Activated CD4-positive, alpha-beta T cell treated with anti-CD3 and anti-CD28 coated beads for 1 hour (primary cell): ENCODE measurements around the gene LIG1.

Experiments
- DNase-seq: peaks from one replicate; pipeline ENCODE4 v3.0.0-alpha.2; 2020

Gene LIG1

DNA sequence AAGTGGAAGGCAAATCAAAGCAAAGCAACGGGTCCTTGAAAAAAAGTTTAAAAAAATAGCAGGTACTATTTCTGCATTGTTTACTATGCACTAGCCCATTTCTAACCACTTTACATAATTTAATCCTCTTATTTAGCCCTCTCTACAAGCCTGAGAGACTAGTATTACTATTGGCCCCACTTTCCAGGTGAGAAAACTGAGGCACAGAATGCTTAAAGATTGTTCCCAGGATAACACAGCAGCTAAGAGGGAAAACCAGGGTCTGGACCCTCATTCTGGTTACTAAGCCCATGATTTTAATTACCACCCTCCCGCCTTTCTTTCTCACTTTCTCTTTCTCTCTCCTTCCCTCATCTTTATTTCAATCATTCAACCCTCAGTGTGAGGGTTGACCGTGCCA, 6.1 kb upstream of the LIG1 start:
- DNase-seq = no peak

DNA sequence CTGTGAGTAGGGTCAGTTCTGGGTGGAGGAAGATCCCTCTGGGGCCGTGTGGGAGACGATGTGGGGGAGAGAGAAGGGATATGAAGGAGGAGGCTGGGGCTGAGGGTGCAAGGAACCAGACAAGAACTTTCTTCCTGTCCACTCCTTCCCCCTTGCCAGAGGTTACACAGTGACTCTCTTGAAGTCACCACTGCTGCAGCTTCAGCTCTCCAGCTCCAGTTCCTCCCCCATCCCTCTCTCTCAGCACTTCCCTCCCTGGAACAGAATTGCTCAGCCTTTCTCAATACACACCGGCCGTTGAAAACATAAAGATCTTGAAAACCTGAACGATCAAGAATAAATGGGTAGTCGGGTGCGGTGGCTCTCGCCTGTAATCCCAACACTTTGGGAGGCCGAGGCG, 5.4 kb upstream of the LIG1 start:
- no peak for DNase-seq

DNA sequence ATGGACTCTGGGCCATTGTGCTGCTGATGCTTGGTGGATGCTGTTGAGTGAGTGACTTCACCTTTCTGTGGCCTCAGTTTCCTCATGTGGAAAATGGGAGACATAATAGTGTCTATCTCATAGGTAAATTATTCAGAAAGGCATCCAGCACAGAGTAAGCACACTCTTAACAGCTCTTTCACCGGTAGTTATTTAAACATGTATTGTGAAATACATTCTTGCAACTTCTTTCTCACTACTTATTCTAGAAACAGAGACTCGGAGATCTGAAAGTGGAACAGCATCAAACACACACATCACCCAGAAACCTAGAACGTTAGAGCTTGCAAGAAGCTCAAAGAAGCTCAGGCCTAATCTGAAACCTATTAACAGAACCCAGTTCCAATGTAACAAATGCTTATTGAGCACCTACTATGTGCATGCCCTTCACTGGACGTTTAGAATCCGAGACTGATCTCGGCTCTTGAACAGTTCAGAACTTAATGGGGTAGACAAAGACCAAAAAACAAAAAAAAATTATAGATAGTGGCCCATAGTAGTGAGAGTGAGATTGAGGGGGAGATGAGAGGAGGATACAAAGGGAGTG, 4.4 kb upstream of the LIG1 start:
- no peak for DNase-seq

DNA sequence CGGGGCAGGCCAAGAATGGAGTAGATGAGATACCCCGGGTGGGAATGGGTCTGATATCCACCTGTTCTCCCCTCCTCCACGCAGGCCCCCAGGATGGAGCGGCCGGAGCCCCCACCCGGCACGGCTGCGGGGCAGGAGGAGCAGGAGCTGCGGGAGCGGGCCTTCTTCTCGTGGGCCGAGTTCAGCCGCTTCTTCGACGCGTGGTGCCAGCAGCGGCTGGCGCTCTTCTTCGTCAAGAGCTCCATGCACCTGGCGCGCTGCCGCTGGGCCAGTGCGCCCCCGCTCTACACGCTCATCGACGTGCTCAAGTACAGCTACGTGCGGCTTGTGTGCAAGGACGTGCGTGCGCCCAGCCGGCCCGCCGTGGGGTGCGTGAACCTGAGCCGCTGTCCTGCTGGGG, 1.6 kb upstream of the LIG1 start:
- no peak for DNase-seq

DNA sequence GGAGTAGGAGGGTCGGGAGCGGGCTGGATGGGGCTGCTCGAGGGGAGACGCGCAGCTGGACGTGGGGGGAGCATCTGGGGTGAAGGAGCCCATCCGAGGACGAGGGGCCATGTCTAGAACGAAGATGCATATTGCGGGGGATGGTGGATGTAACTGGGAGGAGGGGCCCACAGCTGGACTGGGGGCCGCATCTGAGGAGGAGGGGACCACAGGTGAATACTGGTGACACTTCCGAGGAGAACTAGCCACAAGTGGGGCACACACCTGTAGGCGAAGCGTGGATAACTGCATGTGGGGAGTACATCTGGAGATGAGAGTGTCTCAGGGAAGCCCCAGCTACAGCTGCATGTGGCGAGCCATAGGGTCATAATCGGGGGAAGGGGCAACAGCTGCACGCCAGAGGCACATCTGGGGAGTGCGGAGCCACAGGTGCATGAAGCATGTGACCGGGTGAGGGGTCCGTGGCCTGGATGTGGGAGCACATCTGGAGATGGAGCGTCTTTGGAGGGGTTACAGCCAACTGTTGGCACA, 738 bp upstream of the LIG1 start:
- DNase-seq = no peak

DNA sequence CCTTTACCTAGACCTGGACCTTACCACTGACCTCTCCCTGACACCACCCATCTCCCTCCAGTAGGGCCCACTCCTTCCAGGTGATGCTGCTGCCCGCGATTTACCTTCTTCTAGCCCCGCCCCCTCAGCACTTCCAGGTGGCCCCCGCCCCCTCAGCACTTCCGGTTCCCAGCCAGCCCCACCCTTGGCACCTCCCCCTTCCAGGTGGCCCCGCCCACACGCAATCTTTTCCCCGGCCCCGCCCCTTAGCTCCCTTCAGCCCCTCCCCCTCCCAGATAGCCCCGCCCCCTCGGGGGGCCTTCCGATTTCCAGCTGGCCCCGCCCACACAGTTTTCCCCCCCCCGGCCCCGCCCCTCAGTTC, 586 bp downstream of the LIG1 start:
- DNase-seq = peak; percentile 90

DNA sequence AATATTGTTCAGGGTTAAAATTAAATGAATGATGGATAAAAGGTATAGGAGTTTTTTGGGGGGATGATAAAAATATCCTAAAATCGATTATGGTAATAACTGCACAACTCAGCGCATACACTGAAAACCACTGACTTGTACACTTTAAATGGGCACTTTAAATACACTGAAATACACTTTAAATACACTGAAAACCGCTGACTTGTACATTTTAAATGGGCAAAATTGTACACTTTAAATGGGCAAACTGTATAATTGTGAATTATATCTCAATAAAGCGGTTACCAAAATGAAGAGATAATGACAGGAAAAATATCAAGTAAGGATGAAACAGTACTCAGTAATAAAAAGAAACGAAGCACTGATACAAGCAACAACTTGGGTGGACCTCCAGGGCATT, 1.5 kb downstream of the LIG1 start:
- DNase-seq = no peak

DNA sequence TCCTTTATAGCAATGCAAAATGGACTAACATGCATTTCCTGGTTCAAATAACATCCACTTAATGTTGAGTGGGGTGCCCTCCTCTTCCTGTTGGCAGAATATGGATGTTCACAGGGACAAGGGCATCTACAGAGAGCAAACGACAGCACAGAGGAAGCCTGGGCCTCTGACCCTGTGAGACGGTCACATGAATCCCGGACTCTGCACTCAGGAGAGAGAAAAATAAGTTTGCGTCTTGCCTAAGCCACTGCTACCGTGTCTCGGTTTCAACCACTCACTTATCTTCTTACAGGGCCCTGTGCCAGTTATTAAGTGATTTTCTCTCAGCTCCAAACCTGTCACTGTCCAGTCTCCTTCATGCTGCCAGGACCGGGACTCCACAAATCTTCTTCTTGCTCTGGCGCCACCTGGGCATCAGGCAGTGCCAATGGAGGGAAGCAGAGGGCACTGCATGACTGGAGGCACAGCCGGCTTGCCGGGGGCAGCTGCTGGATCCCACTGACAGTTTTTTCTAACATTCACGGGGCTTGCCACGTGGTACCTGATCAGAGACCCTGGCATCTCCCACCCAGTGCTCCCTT, 11.8 kb downstream of the LIG1 start:
- no peak for DNase-seq

DNA sequence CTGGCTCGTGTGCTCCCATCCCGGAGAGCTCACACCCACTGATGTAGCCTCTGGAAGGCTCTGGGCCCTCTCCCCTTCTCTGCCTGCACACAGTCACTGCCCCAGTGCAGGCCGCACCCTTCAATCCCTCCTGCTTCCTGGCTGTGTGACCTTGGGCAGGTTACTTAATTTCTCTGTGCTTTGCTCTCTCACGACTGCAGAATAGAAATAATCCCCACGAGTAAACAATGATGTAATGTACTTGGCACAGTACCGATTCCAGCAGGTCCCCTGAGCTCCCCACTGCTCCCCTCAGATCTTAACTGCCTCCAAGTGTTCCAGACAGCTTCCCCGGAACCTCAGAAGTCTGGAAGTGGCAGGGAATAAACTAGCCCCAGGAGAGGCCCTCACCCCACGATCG, 16.1 kb downstream of the LIG1 start:
- DNase-seq = no peak

DNA sequence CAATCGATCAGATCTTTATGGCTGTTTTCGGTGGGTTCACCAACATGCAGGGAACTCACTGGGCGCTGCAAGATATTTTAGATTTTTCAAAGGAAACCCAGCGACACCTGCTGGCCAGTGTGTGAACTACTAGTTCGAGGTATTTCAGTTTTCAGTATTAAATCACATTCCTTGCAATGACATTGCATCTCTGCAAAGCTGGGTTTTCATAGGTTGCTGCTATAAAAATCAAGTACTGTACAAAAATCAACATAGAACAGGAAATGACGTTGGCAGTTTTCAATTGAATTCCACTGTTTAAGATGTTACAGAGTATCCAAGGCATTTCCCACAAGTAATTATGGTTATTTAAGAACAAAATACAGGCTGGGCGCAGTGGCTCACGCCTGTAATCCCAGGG, 17.6 kb downstream of the LIG1 start:
- DNase-seq = peak; percentile 57

DNA sequence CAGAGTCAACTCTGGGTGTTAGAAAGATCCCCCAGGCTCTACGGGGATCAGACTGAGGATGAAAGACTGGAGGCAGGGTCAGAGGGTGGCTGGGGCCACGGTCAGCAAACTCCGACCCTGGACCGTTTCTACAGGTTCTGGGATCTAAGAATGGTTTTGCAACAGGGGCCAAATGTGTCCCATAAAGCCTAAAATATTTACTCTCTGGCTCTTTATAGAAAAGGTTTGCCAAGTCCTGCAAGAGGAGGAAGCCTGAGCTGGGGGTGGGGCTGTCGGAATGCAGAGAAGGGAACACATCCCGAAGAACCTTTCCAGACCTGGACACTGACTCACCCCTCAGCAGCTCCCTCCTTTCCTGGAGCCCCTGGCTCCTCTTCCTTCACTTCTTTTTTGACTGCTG, 20.7 kb downstream of the LIG1 start:
- no peak for DNase-seq

DNA sequence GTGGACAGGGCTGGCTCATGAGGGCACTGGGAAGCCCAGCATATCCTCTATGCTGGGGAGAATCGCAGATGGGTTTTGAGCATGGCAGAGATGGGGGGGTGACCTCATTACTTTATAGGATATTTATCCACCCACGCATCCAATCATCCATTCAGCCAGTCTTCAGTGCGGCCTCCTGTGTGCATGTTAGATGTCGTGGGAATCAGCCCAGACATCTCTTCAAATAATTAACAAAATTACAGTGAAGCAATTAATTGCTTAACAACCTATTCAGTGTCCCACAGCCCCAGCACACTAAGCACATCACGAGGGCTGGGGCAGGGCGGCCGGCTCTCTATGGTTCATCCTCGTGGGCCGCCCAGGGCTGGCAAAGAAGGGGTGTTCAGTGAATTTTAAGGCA, 21.6 kb downstream of the LIG1 start:
- DNase-seq = no peak

DNA sequence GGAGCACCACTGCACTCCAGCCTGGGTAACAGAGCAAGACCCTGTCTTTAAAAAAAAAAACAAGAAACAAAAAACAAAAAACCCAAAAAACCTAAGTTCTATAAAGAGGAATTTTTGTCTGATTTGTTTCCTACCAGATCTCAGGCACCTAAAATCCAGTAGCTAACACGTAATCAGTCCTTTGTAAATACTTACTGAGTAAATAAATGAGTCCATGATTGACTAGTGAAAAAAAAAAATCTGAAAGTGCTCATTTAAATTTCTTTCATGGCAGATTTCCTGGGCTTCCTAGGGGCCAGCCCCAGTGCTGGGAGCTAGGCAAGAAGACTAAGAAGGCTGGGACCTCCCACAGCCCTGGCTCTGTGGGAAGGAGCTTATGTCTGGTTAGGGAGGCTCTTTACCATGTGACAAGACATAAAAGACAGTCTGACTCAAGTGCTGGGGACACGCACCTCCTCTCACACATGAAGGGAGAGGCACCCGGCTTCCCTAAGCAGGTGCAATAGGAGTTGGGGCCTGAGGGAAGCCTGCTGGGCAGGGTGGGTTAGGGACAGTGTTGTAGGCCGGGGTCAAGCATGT, 22.5 kb downstream of the LIG1 start:
- DNase-seq = no peak

DNA sequence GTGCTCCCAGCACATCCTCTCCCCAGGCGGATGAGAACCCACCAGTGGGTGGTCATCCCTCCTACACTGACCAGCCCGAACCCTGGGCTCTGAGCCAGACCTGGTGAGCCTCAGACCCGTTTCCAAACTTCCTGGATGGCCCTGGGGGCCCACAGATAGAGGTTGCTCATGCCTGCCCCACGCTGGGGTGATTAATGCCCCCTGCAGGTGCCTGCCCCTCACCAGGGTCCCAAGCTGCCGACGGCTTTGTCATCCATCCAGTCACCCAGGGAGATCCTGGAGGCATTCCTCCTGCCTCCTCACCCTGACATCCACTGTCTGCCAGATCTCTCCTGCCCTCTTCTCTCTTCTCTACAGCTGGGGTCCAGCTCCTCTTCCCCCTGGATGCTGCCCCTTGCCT, 31.1 kb downstream of the LIG1 start:
- DNase-seq = no peak

DNA sequence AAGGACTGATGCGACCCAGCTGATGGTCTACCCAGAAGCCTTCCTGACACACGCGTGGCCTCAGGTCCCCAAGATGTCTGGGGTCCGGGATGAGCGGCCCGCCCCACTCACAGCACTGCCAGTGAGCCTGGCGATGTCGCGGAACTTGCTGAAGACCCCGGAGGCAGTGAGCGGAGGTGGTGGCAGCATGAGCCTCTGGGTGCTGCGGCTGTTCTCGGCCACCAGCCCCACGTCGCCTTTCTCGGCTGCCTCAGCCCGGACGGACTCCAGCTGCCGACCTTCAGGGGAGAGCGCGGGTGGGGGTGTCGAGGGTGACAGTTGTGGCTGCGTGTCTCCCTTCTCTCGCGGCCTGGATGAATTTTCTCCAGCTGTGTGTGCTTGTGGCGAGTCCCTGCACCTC, 32.7 kb downstream of the LIG1 start:
- no peak for DNase-seq

DNA sequence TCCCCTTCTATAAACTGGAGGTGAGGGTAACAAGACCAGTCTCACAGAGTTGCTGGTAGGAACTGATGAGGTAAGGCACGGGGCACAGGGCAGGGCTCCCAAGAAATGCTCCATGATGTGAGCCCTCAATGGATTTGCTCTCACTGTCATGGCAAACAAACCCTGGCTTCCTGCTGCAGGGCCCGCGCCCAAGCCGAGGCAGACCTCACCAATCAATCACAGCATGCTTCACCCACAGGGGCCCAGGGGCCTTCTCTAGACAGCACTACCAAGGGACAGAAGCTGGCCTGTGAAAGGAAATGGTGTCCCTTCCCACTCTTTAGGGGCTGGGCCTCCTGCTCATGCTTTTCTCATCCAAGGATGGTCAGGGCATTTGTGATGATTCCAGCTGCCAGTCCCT, 33.6 kb downstream of the LIG1 start:
- DNase-seq = no peak

DNA sequence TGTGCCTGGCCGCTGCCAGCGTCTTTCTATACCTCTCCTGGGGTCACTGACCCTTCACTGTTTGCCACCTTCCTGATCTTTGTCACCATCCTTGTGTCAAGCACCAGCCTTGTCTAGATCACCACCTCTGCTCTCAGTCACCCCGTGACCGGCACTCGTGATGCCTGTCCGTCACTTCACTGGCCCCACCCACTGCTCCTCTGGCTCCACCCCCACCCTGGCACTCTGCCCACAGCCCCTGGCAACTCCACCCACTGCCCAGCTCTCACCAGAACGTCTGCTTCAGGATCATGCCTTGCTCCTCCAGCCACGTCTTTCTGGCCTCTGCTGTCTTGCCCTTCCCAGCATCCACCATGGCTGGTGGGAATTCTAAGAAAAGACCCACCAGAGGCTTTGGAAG, 34.7 kb downstream of the LIG1 start:
- DNase-seq = no peak

DNA sequence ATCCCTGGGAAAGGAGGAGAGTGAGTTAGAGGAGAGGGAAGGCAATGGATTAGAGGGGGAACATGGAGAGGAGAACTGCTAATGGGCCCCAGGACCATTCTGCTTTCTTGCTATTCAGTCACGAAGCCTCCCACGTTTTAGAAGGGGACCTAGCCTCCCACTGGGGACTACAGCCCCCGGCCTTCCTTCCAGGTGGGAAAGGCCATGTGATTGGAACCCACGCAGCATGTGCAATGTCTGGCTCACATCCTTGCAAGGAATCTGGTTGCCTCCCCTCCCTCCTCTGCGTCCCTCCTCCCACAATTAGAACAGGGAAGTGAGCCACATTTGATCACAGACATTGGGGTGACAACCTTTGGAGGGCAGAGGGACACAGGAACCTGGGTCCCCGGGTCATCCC, 37.0 kb downstream of the LIG1 start:
- DNase-seq = no peak

DNA sequence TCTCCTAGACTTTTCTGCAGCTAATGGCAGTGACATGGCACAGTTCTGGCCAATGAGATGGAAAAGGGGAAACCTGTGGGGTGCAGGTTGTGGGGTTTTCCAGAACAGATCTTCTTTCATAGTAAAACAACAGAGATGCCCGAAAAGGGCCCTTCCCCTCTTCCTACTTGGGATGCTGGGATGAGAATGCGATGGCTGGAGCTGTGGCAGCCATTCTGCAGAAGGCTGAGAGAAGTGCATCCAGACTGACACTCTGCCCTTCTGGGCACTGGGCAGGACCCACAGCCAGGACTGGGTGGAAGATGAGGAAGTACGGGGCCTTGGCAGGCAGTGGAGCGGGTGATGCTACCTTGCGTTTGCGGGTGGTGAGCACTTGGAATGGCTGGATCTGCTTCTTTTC, 42.6 kb downstream of the LIG1 start:
- DNase-seq = no peak

DNA sequence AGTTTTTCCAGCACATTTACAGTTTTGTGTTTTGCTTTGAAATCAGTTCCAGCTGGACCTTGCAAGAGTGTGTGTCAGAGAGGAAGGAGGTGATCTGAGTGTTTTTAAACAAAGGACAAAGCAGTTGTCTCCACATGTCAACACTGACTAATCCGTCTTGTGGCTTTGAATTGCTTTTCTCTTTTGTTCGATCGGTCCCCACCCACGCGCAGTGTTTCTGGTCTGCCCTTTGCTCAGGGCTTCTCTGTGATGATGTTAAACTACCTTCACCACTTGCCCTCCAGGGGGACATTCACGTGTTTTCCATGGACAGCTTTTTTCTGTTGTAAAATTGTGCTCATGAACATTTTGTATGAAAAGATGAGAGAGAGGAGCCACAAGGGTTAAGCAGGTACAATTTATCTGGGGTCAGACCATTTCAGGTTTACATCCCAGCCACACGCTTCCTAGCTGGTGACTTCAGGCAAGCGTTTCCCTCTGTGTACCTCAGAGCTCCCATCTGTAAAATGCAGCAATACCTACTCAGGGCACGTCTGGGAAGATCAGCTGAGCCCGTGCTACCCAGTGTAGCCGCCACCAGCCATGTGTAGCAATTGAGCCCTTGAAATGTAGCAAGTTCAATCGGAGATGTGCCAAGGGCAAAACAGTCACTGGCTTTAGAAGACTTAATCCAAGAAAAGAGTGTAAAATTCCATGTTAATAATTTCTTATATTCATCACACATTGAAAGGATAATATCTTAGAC, 46.1 kb downstream of the LIG1 start:
- DNase-seq = no peak

DNA sequence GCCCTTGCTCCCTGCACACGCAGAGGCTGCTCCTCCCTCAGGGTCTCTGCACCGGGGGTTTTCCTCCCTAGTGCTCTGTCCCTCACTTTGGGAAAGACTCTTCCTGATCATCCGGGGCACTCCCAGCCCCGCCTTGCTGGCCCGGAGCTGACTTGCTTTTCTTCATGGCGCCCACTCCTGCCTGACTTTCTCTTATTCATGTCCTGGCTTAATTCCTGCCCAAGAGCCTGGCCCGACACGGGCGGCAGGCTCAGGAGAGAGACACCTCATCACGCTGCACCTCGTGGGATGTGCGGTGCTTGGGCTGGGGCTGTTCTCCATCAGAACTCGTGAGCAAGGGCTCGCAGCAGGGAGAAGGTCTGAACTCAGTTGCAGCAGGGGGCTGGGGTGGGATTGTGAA, 47.7 kb downstream of the LIG1 start:
- DNase-seq = no peak

DNA sequence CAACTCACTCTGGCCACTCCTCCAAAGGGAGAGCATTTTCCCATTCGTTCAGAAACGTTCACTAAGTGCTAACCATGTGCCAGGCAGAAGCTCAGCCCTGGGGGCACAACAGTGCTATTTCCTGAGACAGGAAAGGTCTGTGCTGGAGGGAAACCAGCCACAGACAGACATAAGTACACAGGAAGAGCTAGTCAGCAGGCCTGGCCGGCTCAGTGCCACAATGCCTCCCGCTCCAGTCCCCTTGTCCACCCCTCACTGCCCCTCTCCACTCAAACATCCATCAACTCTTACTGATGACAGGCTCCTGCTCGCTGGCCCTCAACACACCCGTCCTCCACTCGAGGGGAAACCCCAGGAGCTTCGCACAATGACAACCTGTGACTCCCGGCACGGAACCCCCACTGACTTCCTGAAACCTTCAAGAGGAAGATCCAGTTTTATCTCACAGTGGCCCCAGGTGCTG, 48.2 kb downstream of the LIG1 start:
- no peak for DNase-seq

DNA sequence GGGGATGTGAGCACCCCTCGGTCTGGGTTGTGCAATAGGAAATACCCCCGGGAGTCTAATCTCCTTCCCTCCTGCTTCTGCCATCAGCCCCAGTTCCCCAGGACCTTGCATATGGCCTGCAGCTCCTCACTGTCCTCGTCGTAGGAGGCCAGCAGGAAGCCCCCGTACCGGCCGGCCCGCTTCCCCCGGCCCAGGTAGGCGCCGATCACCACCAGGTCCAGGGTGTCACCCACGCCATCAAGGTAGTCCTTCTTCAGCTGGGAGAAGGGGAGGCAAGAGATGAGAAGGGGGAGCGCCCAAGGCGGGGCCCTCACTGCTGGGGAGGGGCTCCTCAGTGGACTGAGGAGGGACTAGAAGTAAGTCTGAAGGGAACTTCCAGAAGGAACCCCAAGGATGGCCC, 49.1 kb downstream of the LIG1 start:
- no peak for DNase-seq

DNA sequence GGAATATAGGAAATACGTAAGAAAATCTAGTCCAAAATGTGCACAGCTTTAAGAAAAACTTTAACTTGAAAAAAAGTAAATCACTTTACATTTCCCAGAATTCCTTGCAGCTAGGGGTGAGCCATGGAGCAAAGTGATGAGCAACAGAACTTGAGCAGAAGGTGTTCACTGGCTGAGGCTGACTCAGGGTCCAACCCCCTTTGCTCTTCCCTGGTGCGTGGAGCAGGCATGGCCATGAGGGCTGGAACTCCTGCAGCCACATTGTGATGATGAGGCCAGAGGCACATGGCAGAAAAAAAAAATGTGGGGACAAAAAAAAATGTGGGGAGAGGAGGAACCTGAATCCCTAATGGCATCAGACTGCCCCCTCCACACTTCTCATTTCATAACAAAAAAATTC, 49.6 kb downstream of the LIG1 start:
- DNase-seq = no peak
